HT-29 (cell line): ENCODE measurements around the gene VAV3. TPM values are rescaled to one million over a fixed set of nuclear protein-coding genes. Genes with fewer than 3 reads are reported as not detected.
"Not testable (repeated sequence)": the region's sequence is repeated elsewhere in the genome, so short reads cannot be mapped to it uniquely, and the experiment has no call there.

Experiments used
- DNase-seq: peaks from one replicate; pipeline ENCODE4 v3.0.0-alpha.2; 2015; ENCODE audit warnings: low spot score
- total RNA-seq: library from RNA; depleted of rRNA; stranded (reverse); fragments of >200 nt; shearing (Covaris generic); gene quantifications from 2 replicates; pipeline ENCODE4 v1.2.3, GENCODE V29; 2014

VAV3 gene
- total RNA-seq, 1 experiment from 2014 or later = 1.7 TPM

DNA sequence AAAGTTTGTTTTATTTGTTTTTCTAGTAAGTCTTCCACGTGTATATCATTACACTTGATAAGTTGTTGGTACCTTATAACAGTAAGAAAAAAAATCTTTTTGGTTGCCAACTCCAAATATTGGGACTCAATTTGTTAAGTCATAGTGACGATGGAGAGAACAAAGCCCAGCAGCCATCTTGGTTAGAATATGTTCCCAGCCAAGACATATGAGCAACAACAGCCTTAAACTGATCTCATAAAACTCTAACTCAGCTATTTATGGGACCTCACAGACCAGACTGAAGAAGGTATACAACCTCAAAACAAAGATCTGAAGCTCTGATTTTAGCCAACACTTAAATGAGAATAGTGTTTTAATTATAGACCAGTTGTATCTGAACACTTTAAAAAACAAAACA is 281.3 kb downstream of the VAV3 start:
- no peak for DNase-seq

DNA sequence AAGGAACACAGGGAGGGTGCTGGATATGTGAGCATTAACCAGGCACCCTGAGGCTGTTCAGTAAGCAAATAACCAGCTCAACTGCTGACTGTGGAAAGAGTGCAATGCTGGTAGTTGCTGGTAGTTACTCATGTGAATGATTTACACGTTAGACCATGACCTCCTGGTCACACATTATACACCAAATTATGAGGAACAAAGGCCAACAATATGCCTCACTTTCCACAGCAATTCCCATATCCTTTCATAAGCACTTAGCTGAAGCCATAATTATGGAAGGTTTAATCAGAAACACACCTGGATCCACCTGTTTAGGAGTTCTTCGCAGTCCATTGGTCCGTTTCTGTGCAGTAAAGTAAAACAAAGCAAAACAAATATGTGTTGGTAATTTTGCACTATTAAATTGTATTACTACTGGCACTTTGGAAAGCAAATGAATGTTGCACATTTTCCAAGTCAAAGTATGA is 281.8 kb downstream of the VAV3 start:
- DNase-seq = peak; percentile 43

DNA sequence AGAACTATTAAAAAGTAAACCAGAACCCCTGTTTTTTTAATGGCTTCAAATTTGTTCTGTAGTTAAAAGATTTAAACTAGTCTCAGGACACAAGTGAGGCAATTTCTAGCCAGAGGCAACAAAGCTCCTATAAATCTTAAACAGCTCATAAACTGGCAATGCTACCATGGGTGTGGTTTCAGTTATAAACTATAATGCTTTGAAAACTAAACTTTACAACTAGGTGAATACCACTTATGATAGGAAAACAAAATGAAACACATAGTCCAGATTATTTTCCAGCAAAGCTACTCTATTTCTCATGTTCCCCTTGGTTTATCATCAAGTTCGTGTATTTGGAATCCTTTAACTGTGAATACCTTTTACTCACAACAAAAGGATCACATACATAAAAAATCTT is 282.5 kb downstream of the VAV3 start:
- no peak for DNase-seq

GRCh38 chr1:107681001-107681479 is 283.9 kb downstream of the VAV3 start:
- no peak for DNase-seq

- no peak for DNase-seq
Observed at GRCh38 chr1:107680579-107680985, 284.4 kb downstream of the VAV3 start.

DNA sequence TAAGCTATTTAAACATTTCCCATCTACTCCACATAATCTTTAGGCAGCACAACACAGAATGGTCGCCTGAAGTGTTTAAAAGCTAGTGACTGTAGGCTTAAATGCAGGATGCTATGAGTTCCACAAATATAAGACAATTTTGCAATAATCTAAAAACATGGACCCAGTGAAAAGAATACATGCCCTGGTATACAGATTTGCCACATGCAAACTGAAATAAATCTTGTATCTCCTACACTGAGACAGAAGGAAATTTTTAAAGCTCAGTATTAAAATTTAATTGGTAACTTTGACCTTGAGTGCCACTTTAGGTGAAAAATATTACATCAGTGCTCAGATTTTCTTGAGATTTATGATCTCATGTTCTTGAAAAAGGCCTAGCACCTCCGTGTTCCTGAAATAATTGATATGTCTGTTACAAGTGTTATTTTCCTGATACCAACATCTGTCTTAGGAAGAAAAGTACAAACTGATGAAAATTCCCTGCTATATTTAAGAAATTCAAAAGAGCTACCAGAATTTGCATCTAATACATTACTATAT is 285.5 kb downstream of the VAV3 start:
- DNase-seq = no peak

DNA sequence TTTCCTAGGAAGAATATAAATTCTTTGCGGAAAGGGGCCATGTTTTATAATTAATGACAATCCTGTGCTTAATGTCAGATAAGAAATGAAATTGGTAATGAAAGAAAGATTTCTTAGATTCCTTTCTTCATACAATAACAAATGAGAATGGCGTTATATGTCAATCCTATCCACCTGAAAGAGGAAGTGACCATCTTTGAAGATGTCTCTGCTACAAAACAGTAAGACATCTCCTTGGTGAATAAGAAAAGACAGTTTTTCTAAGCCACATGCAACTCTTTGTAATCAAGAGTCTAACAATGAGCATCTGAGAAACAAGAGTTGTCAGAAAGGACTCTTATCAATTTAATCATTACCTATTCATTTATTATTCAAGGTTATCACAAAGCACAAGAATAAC is 286.0 kb downstream of the VAV3 start:
- no peak for DNase-seq

DNA sequence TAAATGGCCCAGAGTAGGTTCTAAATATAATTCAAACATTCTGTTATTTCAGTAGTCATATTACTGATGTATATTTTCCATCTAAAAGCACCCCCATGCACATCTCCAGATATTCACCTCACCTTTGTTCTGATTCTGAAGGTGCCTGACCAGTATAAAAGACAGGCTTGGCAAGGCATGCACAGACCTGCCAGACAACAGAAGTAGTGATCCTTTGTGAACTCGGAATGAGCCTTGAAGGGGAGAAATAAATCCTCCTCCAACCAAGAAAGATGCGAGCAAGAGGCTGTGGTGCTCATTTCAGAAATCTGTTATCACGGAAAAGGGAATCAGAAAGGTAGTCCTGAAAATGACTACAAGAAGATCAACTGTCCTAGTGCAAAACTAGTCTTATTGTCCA is 287.3 kb downstream of the VAV3 start:
- no peak for DNase-seq

DNA sequence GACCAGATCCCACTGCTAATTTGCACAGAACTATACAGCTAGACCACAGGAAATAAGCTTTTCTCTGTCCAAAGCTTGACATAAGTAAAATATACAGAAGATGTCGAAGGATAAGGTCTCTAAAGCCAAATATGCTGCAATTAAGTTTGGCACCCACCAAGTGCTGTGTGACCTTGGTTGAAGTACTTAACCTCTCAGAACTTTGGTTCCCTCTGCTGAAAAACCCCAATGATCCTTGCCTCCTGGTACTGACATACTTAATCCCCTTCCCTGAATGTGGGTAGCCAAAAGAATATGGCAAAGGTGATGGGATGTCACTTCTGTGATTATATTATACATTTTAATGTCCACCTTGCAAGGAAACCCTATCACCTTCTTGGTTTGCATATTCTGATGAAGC is 290.5 kb downstream of the VAV3 start:
- DNase-seq = no peak

- no peak for DNase-seq
Observed at GRCh38 chr1:107673006-107673405, 292.0 kb downstream of the VAV3 start.

- no peak for DNase-seq
Observed at GRCh38 chr1:107670397-107671040, 294.5 kb downstream of the VAV3 start.

GRCh38 chr1:107669996-107670395 is 295.0 kb downstream of the VAV3 start:
- DNase-seq = peak; percentile 22

GRCh38 chr1:107668762-107669161 is 296.2 kb downstream of the VAV3 start:
- no peak for DNase-seq

DNA sequence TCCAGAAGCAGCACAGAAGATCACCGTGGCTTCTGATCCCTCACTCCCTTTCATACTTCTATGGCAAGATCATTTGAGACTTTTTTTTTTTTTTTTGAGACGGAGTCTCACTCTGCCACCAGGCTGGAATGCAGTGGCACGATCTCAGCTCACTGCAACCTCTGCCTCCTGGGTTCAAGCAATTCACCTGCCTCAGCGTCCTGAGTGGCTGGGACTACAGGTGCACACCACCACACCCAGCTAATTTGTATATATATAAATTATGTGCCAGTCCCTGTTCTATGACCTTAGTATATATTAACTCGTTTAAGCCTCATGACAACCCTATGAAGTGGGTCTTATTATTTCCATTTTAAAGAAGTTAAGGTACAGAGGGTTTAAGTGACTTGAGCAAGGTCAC is 298.5 kb downstream of the VAV3 start:
- no peak for DNase-seq

DNA sequence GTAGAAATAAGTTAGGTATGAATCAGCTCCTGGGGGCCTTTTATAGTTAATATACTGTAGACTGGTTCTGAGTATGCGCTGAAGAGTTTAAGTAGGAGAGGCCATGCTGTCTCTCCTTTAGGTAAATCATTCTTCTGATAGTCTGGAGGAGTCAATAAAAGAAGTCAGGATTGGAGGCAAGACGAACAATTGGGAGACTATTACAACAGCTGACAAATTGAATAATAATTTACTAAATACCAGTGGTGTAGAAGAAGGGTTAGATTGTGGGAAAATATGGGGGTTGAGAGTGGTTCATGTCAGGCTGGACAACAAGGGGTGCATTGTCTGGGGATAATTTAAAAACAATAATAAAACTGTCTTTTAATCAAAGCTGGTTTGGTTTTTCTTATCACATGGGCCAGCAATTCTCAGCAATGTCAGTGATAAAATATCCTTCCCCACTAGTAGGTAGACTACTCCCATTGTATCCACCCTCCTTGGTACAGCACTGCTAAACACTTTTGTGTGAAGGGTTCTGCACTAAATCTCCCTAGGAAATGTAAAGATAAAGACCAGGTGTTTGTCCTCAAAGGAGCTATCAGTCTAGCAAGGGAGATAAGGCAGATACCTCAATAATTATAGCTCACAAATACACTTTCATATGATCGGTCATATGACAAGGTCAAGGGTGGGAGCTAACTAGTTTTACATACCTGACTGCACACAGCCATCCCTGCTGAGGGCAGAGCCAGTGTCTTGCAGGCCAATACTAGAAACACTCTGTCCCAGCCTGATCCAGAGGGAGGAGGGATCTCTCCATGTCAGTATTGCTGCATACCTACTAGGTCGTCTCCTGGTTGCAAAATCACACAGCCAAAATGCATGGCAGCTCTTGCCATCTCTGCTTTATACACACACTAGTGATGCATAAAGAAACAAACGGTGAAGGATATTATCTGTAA is 299.7 kb downstream of the VAV3 start:
- DNase-seq = no peak

- no peak for DNase-seq
Observed at GRCh38 chr1:107662971-107663370, 302.0 kb downstream of the VAV3 start.

DNA sequence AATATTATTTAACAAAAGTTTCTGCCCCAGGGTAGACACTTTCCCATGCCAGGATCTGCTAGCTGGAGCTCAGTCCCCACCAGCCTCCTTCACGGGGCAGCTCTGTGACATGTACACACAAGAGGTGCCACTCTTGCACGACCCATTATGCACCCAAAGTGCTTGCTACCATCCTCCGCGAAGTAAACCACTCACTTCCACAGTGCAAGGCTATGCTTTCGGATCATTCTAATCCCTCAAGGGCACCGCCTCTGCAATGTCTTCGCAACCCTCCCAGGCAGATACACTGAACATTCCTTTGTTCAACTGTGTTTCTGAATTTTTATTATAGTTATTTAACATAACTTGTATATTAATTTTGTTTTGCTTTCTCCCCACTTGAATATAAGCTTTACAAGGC is 303.8 kb downstream of the VAV3 start:
- DNase-seq = no peak

- no peak for DNase-seq
Observed at GRCh38 chr1:107659961-107660360, 305.0 kb downstream of the VAV3 start.

DNA sequence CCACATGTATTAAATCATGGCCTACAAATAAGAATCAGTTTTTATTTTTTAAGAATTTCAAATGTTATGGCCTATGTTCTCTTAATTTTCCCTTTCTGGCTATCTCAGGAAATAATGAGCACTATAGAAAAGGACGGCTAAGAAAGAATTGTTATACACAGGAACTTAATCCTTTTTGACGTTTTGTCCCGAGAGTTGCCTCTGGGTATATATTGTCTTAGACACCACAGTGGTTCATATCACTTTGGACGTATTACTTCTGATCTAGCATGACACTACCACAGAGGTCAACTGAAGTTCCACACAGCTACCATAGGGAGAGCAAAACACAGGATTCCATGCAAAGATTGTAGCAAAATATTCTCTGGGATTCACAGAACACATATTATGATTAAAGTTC is 307.6 kb downstream of the VAV3 start:
- DNase-seq = no peak

DNA sequence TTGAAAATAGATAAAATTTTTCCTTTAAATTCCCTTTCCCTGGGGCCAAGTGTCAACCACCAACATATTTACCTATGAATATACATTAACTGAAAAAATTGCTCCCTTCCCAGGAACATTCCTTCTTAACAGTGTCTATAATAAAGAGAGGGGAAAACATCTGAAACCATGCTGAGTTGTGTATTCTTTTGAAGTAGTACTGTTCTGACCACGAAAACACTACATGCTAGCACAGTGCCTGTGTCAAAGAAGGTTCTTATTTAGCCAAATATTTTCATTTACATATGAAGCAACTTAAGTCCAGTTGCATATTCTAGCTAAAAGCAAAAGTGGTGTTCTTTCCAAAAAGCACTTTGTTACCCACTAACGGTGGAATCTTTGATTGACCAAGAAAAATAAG is 311.2 kb downstream of the VAV3 start:
- DNase-seq = no peak

DNA sequence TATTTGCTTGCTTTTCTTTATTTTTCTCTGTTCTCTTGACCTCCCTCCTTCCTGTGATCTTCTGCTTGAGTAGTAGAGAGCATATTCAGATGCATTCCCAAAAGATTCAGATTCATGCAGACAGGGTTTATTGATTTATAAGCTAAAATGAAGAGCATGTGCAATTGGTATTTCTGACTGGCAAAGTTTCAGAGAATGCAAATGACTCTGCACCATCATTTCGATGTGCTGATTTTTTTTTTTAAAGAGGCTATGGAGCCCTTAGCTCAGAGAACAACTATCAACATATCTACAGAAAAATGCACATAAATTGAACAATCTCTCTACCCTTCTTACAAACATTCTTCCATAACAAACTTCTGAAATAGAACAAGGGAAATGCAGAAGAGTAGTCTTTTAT is 312.0 kb downstream of the VAV3 start:
- DNase-seq = no peak

DNA sequence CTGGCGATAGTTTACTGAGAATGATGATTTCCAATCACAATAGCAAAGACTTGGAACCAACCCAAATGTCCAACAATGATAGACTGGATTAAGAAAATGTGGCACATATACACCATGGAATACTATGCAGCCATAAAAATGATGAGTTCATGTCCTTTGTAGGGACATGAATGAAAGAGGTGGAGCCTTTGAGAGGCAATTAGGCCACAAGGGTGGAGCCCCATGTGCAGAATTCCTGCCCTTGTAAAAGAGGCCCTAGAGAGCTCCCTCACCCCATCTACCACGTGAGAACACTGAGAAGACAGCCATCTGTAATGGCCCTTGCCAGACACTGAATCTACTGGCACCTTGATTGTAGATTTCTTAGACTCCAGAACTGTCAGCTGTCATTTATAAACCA is 314.2 kb downstream of the VAV3 start:
- not testable (repeated sequence) for DNase-seq

GRCh38 chr1:107649023-107649422 is 316.0 kb downstream of the VAV3 start:
- DNase-seq = no peak
